Suprapubic skin (tissue), 4 donors: ENCODE data around the gene SPEG. TPM values are rescaled to one million over a fixed set of nuclear protein-coding genes. Genes with fewer than 3 reads are reported as not detected.
A peak's percentile ranks its signal among the peaks of the same experiment; 100 is the strongest.
"Not testable (repeated sequence)": the region's sequence is repeated elsewhere in the genome, so short reads cannot be mapped to it uniquely, and the experiment has no call there.

Experiments
- DNase-seq, 2 donors: peaks; one replicate each; pipeline ENCODE4 v3.0.0-alpha.2; 2019; ENCODE audit warnings: low spot score in 2 of 2
- H3K27ac ChIP-seq: fragments of 200-600 bp; sonication (generic); one replicate; pipeline ENCODE4 v1.5.1; 2019
- H3K27me3 ChIP-seq: fragments of 200-600 bp; sonication (generic); one replicate; pipeline ENCODE4 v1.5.1; 2019
- H3K36me3 ChIP-seq: fragments of 200-600 bp; sonication (generic); one replicate; pipeline ENCODE4 v1.5.1; 2019
- H3K4me1 ChIP-seq: fragments of 200-600 bp; sonication (generic); one replicate; pipeline ENCODE4 v1.5.1; 2019
- H3K4me3 ChIP-seq: fragments of 200-600 bp; sonication (generic); one replicate; pipeline ENCODE4 v1.5.1; 2019; ENCODE audit warnings: mild to moderate bottlenecking
- H3K9me3 ChIP-seq: fragments of 200-600 bp; sonication (generic); one replicate; pipeline ENCODE4 v1.5.1; 2019
- EP300 ChIP-seq: sonication (generic); formaldehyde crosslinking; IDR thresholded peaks from one replicate; pipeline ENCODE4 v1.6.1; 2017; ENCODE audit warnings: antibody characterized with exemption
- POLR2A ChIP-seq, 2 donors: fragments of 450-650 bp; IDR thresholded peaks; one replicate each; pipeline ENCODE4 v1.6.1; 2017; ENCODE audit warnings: antibody characterized with exemption in 2 of 2, mild to moderate bottlenecking in 2 of 2, moderate library complexity in 2 of 2
- POLR2AphosphoS5 ChIP-seq, 3 donors: sonication (generic); formaldehyde crosslinking; IDR thresholded peaks; one replicate each; pipeline ENCODE4 v1.6.1; 2017; ENCODE audit warnings: antibody characterized with exemption in 3 of 3
- WGBS: methylation state at CpG from one replicate; pipeline ENCODE4 v1.1.5; 2018; 5-methylcytosine and 5-hydroxymethylcytosine counted together
- total RNA-seq, 4 donors: library from RNA; depleted of rRNA; stranded (reverse); fragments of >200 nt; gene quantifications; one replicate each; pipeline ENCODE4 v1.1.0, GENCODE V29; 2016
- TF ChIP-seq, protein P1 (sequence below), 2 donors: fragments of 200-600 bp in 1 of 2; fragments of 450-650 bp in 1 of 2; sonication (generic) in 1 of 2; IDR thresholded peaks; one replicate each; pipeline ENCODE4 v1.5.1; 2016 to 2019; ENCODE audit warnings: antibody characterized with exemption in 2 of 2, mild to moderate bottlenecking in 1 of 2, moderate library complexity in 1 of 2

The SPEG gene
- total RNA-seq, 4 donors from 2014 or later: 6.5 to 17.2 (median 6.7) TPM

DNA sequence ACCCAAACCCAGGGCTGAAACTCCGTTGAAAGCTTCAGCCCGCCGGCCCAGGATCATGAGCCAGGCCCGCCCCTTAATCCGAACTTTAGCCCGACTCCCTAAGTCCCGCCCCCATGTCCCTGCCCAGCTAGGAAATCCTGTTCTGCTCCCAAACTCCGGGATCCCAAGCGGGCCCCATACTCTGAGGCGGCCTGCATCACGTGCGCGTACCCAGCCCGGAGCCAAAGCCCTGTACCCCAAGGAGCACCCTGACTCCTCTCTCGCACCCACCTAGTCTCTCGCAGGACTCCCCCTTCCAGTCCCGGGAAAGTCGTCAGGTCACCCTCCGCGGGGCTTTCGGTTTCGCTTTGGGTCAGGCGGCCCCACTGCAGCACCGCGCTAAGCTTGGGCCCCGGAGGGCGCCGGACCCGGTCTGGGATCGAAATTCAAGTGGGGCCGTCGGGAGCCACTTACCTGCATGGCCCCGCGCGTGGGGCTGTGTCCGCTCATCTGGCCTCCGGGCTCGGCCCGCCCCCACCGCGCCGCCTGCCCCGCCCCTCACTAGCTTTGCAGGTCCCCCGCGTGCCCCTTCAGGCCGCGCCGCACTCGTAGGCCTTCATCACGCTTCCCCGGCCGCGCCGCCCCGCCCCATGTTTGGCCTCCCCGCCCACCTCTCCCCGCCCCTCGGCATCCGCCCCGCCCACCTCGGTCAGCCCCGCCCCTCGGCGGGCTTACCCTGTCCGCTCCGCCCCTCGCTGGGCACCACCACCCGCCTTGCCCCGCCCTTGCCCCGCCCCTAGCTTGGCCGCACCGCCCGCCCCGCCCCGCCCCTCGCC is 47.1 kb upstream of the SPEG start, which contains the start of gene DNPEP:
Gene DNPEP (minus strand): TSS at position 607 of the 815 bp plus-strand sequence. CDS start 118 bp downstream, at position 489.
- Histone ChIP-seq H3K27ac (peak within 1 kb of the TSS; percentile 95), H3K36me3 (peaks cover 37% of the 10 kb centered on the region), H3K4me3 (peak within 1 kb of the TSS; percentile 78), H3K4me1 (peaks cover 13% of the 10 kb centered on the region), H3K27me3 (no peaks in the 10 kb centered on the region), H3K9me3 (no peaks in the 10 kb centered on the region)
- peak; percentile 95 to 98 for DNase-seq
- WGBS: 0% methylated on average over 23 of the region's 76 CpGs
- no peak for TF ChIP-seq POLR2AphosphoS5 (IDR thresholded peaks at IDR 0.05)
- no peak for TF ChIP-seq EP300
- TF ChIP-seq, protein P1, sequence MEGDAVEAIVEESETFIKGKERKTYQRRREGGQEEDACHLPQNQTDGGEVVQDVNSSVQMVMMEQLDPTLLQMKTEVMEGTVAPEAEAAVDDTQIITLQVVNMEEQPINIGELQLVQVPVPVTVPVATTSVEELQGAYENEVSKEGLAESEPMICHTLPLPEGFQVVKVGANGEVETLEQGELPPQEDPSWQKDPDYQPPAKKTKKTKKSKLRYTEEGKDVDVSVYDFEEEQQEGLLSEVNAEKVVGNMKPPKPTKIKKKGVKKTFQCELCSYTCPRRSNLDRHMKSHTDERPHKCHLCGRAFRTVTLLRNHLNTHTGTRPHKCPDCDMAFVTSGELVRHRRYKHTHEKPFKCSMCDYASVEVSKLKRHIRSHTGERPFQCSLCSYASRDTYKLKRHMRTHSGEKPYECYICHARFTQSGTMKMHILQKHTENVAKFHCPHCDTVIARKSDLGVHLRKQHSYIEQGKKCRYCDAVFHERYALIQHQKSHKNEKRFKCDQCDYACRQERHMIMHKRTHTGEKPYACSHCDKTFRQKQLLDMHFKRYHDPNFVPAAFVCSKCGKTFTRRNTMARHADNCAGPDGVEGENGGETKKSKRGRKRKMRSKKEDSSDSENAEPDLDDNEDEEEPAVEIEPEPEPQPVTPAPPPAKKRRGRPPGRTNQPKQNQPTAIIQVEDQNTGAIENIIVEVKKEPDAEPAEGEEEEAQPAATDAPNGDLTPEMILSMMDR (IDR thresholded peaks at IDR 0.05): no peak
- peak in 1 of 2 donors; percentile 24 for TF ChIP-seq POLR2A (IDR thresholded peaks at IDR 0.05)

DNA sequence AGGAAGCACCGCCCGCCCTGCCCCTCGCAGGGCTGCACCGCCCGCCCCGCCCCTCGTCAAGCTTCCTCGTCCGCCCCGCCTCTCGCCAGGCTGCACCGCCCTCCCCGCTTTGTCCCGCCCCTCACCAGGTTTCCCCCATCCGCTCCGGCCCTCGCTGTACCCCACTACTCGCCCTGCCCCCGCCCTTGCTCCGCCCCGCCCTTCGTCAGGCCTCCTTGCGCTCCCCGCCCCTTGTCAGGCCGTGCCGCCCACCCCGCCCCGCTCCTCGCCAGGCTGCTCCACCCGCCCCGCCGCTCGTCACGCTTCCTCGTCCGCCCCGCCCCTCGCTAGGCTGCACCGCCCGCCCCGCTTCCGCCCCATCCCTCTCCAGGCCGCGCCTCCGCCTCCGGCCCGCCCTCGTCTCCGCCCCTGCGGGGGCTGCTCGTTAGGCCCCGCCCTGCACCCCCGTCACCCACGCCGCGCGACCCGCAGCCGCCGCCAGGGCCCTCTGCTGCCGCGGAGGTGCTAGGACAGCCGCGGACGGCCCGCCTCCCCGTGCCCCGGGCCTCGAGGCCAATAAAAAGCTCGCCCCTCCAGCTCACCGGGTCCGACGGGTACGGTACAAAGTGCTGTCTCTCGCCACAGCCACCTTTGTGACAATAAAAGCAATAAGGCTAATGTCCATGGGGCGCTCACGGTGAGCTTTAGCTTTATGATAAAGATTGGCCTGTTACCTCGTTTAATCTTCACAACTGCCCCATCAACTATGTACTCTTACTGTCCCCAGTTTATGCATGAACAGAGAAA is 46.3 kb upstream of the SPEG start:
- no peak for TF ChIP-seq EP300
- TF ChIP-seq, protein P1 (IDR thresholded peaks at IDR 0.05): peak; percentile 67 to 85
- TF ChIP-seq POLR2AphosphoS5 (IDR thresholded peaks at IDR 0.05): no peak
- 1% methylated on average over 36 of the region's 78 CpGs for WGBS
- H3K27me3 ChIP-seq: no peaks in the 10 kb centered on the region
- H3K9me3 ChIP-seq: no peaks in the 10 kb centered on the region
- peak overlapping the region; percentile 78 for H3K4me3 ChIP-seq
- peak; percentile 99 for DNase-seq
- peak overlapping the region; percentile 95 for H3K27ac ChIP-seq
- H3K36me3 ChIP-seq: peaks cover 30% of the 10 kb centered on the region
- H3K4me1 ChIP-seq: peaks cover 13% of the 10 kb centered on the region

DNA sequence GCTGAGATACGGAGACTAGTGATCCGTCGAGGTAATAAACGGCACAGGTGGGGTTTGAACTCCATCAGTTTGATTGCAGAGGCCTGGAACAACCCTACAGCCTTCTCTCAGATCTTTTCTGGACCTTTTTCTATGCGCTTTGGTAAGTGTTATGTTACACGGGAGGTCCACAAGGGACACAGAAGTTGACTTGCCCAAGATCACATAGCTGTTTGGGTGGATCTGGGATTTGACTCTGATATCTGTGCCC is 45.8 kb upstream of the SPEG start:
- TF ChIP-seq EP300 (no peak), POLR2AphosphoS5 (IDR thresholded peaks at IDR 0.05) (no peak), POLR2A (IDR thresholded peaks at IDR 0.05) (no peak)
- TF ChIP-seq, protein P1 (IDR thresholded peaks at IDR 0.05): no peak
- peaks cover 13% of the 10 kb centered on the region for H3K4me1 ChIP-seq
- peak overlapping the region; percentile 95 for H3K27ac ChIP-seq
- peaks cover 25% of the 10 kb centered on the region for H3K36me3 ChIP-seq
- no peak for DNase-seq
- peak overlapping the region; percentile 78 for H3K4me3 ChIP-seq
- no peaks in the 10 kb centered on the region for H3K9me3 ChIP-seq
- H3K27me3 ChIP-seq: no peaks in the 10 kb centered on the region
- WGBS: 39% methylated on average over 6 of the region's 6 CpGs

DNA sequence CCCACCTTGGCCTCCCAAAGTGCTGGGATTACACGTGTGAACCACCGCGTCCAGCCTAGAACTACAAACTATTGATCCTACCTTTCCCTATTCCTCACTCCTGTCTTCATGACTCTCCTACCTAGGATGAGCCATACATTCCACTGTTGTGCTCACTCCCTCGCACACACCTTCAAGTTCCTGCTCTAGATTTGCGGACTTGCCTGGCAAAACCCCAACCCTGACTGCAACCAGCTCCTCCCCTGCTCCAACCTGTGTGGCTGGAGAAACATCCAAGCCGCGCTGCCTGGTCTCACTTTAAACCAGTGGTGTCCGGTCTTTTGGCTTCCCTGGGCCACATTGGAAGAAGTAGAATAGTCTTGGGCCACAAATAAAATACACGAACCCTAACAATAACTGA is 41.9 kb upstream of the SPEG start:
- Histone ChIP-seq H3K27ac (no peak overlapping the region), H3K4me3 (no peak overlapping the region), H3K27me3 (no peaks in the 10 kb centered on the region), H3K36me3 (no peaks in the 10 kb centered on the region), H3K9me3 (no peaks in the 10 kb centered on the region), H3K4me1 (peaks cover 5% of the 10 kb centered on the region)
- 79% methylated on average over 9 of the region's 9 CpGs for WGBS
- TF ChIP-seq POLR2A (IDR thresholded peaks at IDR 0.05) (no peak), POLR2AphosphoS5 (IDR thresholded peaks at IDR 0.05) (no peak)
- peak in 1 of 2 donors; percentile 76 for DNase-seq

DNA sequence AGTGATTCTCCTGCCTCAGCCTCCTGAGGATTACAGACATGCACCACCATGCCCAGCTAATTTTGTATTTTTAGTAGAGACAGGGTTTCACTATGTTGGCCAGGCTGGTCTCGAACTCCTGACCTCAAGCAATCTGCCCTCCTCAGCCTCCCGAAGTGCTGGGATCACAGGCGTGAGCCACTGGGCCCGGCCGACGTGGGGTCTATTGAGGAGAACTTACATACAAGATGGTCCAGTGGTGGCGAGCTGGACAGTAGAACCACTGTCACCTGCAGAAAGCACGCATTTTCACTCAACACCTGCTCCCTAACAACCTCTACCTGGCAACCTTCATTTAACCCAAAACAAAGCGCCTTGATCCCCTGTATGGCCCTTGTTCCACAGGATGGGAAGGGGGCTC is 39.6 kb upstream of the SPEG start:
- H3K36me3 ChIP-seq, H3K9me3 ChIP-seq, H3K27me3 ChIP-seq, H3K4me1 ChIP-seq, H3K27ac ChIP-seq, H3K4me3 ChIP-seq: not testable (repeated sequence)
- peak in 1 of 2 donors; percentile 45 for DNase-seq
- 95% methylated on average over 9 of the region's 9 CpGs for WGBS

DNA sequence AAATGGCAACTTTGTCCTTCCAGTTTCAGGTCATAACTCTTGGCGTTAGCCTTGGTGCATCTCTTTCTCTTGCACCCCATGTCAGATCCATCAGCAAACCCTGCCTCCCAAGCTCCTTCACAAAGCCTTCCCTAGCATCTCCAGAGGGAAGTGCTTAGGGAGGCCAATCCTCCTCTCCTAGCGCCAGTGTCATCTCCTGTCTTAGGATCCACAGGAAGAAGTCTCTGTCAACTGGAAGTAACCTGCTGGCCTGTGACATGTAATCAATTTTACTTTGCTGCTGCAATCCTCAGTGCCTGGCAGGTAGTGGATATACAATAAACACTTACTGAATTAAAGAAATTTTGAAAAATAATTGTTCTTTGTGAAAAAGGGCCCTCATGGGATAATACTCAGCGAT is 39.0 kb upstream of the SPEG start:
- 93% methylated on average over 3 of the region's 3 CpGs for WGBS
- Histone ChIP-seq H3K36me3 (no peaks in the 10 kb centered on the region), H3K27ac (no peak overlapping the region), H3K4me3 (no peak overlapping the region), H3K9me3 (no peaks in the 10 kb centered on the region), H3K4me1 (no peaks in the 10 kb centered on the region), H3K27me3 (no peaks in the 10 kb centered on the region)
- no peak for DNase-seq
- no peak for TF ChIP-seq EP300
- no peak for TF ChIP-seq POLR2A (IDR thresholded peaks at IDR 0.05)
- TF ChIP-seq POLR2AphosphoS5 (IDR thresholded peaks at IDR 0.05): no peak
- TF ChIP-seq, protein P1 (IDR thresholded peaks at IDR 0.05): no peak
